GM12878 (cell line): ENCODE results near the gene TBC1D22B. TPM values are rescaled to one million over a fixed set of nuclear protein-coding genes. Genes with fewer than 3 reads are reported as not detected.

Source experiments
- ATAC-seq: fragments of 200-7000 bp; cut with Tn5 transposase; 3 replicates; pipeline ENCODE4 v1.9.1; 2020; ENCODE audit warnings: mild to moderate bottlenecking, moderate library complexity
- BruUV-seq: library from RNA; stranded (reverse); fragments of 400-500 nt; replicated peaks from 2 replicates; lab custom pipeline; 2021; lab: Mats Ljungman, UMichigan
- CTCF ChIA-PET: fragments of 300-600 bp; sonication (Branson Sonifier 250); formaldehyde crosslinking; extraction: SDS; loops from one replicate; lab custom pipeline; 2021; ENCODE audit warnings: inconsistent platforms; lab: Yijun Ruan, JAX
- POLR2A ChIA-PET: fragments of 350-600 bp; formaldehyde crosslinking; extraction: SDS; loops from one replicate; lab custom pipeline; 2021; ENCODE audit warnings: inconsistent platforms; lab: Charles Lee
- RAD21 ChIA-PET: fragments of 300-600 bp; sonication (Branson Sonifier 250); formaldehyde crosslinking; loops from one replicate; lab custom pipeline; 2023; ENCODE audit warnings: antibody characterized with exemption; ENCODE audit not compliant: unreplicated experiment; lab: Charles Lee
- SMC1A ChIA-PET: fragments of 300-600 bp; sonication (Branson Sonifier 250); formaldehyde crosslinking; loops from one replicate; lab custom pipeline; 2023; ENCODE audit not compliant: unreplicated experiment, uncharacterized antibody; lab: Charles Lee
- DNase-seq: peaks from one replicate; pipeline ENCODE4 v3.0.0-alpha.2; 2011; ENCODE audit warnings: low read depth, low spot score
- FAIRE-seq: peaks from 3 replicates; lab custom pipeline; 2011; peaks lifted over from hg19 to GRCh38; lab: Jason Lieb, UNC
- H2AFZ ChIP-seq: 2 replicates; pipeline ENCODE4 v1.6.0; 2011; ENCODE audit warnings: low read depth, low read length, control low read depth; ENCODE audit not compliant: control insufficient read depth
- H3K27ac ChIP-seq: 2 replicates; pipeline ENCODE4 v1.5.1; 2011; ENCODE audit warnings: control low read depth; ENCODE audit not compliant: control insufficient read depth, insufficient read depth
- H3K27me3 ChIP-seq, 2 experiments: replicated peaks in 1 of 2; 2 replicates each; pipeline versions ENCODE4 v1.6.0 to v1.6.1; 2011; ENCODE audit warnings: low read length in 1 of 2; ENCODE audit not compliant: control insufficient read depth in 2 of 2, insufficient read depth in 2 of 2
- H3K36me3 ChIP-seq, 2 experiments: 2 replicates each; pipeline ENCODE4 v1.5.1; 2011; ENCODE audit warnings: low read length in 1 of 2; ENCODE audit not compliant: control insufficient read depth in 2 of 2, insufficient read depth in 2 of 2
- H3K4me1 ChIP-seq: 2 replicates; pipeline ENCODE4 v1.6.1; 2011; ENCODE audit warnings: mild to moderate bottlenecking, low read length, moderate library complexity, mixed read lengths; ENCODE audit not compliant: control insufficient read depth, insufficient read depth
- H3K4me2 ChIP-seq: 2 replicates; pipeline ENCODE4 v1.6.0; 2011; ENCODE audit warnings: control low read depth; ENCODE audit not compliant: control insufficient read depth, insufficient read depth
- H3K4me3 ChIP-seq: fragments of 200-600 bp; sonication (generic); 2 replicates; pipeline ENCODE4 v1.5.1; 2016
- H3K79me2 ChIP-seq: 2 replicates; pipeline ENCODE4 v1.6.0; 2011; ENCODE audit warnings: low read length; ENCODE audit not compliant: control insufficient read depth, insufficient read depth
- H3K9ac ChIP-seq: 2 replicates; pipeline ENCODE4 v1.8.0; 2011; ENCODE audit warnings: low read length, control low read depth, mixed read lengths; ENCODE audit not compliant: control insufficient read depth, insufficient read depth
- H3K9me3 ChIP-seq: replicated peaks from 3 replicates; pipeline ENCODE4 v1.5.1; 2011; ENCODE audit warnings: mild to moderate bottlenecking, low read length; ENCODE audit not compliant: control insufficient read depth, insufficient read depth
- H4K20me1 ChIP-seq: 2 replicates; pipeline ENCODE4 v1.6.0; 2011; ENCODE audit not compliant: control insufficient read depth, insufficient read depth
- CTCF ChIP-seq, 3 experiments: IDR thresholded peaks in 2 of 3; conservative IDR thresholded peaks in 1 of 3; 2 replicates each; pipeline ENCODE4 v1.5.1; 2011; ENCODE audit warnings: low read depth in 3 of 3, low read length in 3 of 3, mild to moderate bottlenecking in 3 of 3, control low read depth in 2 of 3, moderate library complexity in 2 of 3, inconsistent platforms in 1 of 3, mixed read lengths in 1 of 3; ENCODE audit not compliant: control insufficient read depth in 2 of 3, insufficient read depth in 1 of 3; ENCODE audit errors: extremely low read depth in 1 of 3
- KDM1A ChIP-seq: fragments of 200-600 bp; sonication (generic); IDR thresholded peaks from 2 replicates; pipeline ENCODE4 v1.6.1; 2016; ENCODE audit warnings: borderline replicate concordance
- NFYB ChIP-seq: IDR thresholded peaks from 2 replicates; pipeline ENCODE4 v1.6.1; 2011; ENCODE audit warnings: low read depth, mild to moderate bottlenecking, low read length, improper control_type of control experiment, moderate library complexity; ENCODE audit not compliant: insufficient read depth
- RELA ChIP-seq: fragments of 450-650 bp; IDR thresholded peaks from 2 replicates; pipeline ENCODE4 v1.8.0; 2014; ENCODE audit warnings: borderline replicate concordance; ENCODE audit not compliant: partially characterized antibody
- SMAD5 ChIP-seq: IDR thresholded peaks from 2 replicates; pipeline ENCODE4 v1.6.1; 2016; ENCODE audit warnings: antibody characterized with exemption, low read depth
- ZNF207 ChIP-seq: fragments of 450-650 bp; IDR thresholded peaks from 2 replicates; pipeline ENCODE4 v1.6.1; 2014; ENCODE audit warnings: antibody characterized with exemption, mild to moderate bottlenecking, borderline replicate concordance
- WGBS: methylation state at CpG from one replicate; pipeline ENCODE4 v1.1.6; 2016; ENCODE audit warnings: low lambda C conversion rate; ENCODE audit not compliant: insufficient replicate concordance, insufficient coverage; ENCODE audit errors: missing lambda C conversion rate; 5-methylcytosine and 5-hydroxymethylcytosine counted together
- in situ Hi-C: fragments of 300-500 bp; cut with MboI; formaldehyde crosslinking; loops from 9 replicates; pipeline ENCODE4 v1.14.3; 2018; ENCODE audit warnings: mixed read lengths
- intact Hi-C: fragments of 100-400 bp; cut with micrococcal nuclease; formaldehyde crosslinking; loops from one replicate; pipeline ENCODE4 v1.14.2; 2022; ENCODE audit not compliant: unreplicated experiment
- polyA plus RNA-seq, 11 experiments: library from polyadenylated mRNA; depleted of rRNA in 4 of 11; unstranded in 6 of 11; stranded (reverse) in 5 of 11; fragments of >200 nt; fragmentation: Nextera tagmentation in 4 of 11; fragmentation: Illumina TruSeq in 1 of 11; extraction: Ambion mirVana in 4 of 11; extraction: Trizol in 1 of 11; gene quantifications; 1 replicate in 1 of 11; 2 replicates in 10 of 11; pipeline versions ENCODE4 v1.2.1 to v1.2.3, GENCODE V29; 2011 to 2016; ENCODE audit warnings: inconsistent platforms in 2 of 11, missing spikeins in 2 of 11, low read depth in 1 of 11
- total RNA-seq, 4 experiments: library from RNA; depleted of rRNA in 3 of 4; stranded (reverse); fragments of >200 nt in 3 of 4; fragmentation: Illumina TruSeq in 1 of 4; extraction: Trizol in 1 of 4; gene quantifications; 2 replicates each; pipeline versions ENCODE4 v1.2.1 to v1.2.3, GENCODE V29; 2013 to 2021
- TF ChIP-seq, protein P1 (sequence below): fragments of 450-650 bp; IDR thresholded peaks from 2 replicates; pipeline ENCODE4 v1.6.1; 2017; ENCODE audit warnings: borderline replicate concordance
- TF ChIP-seq, protein P2 (sequence below): fragments of 450-650 bp; IDR thresholded peaks from 2 replicates; pipeline ENCODE4 v1.6.1; 2017; ENCODE audit warnings: mild to moderate bottlenecking, low read depth, inconsistent platforms; ENCODE audit not compliant: poor library complexity, severe bottlenecking
- TF ChIP-seq, protein P3 (sequence below): fragments of 450-650 bp; IDR thresholded peaks from 2 replicates; pipeline ENCODE4 v1.6.1; 2017; ENCODE audit warnings: mild to moderate bottlenecking, moderate library complexity

Gene TBC1D22B
- total and polyA plus RNA-seq, 10 of the 15 experiments (the other 5 are each of a cell fraction or from before 2014, with no cell fraction given) = 3.4 to 18.7 (median 14.1) TPM

GRCh38 chr6:37376078-37376743, 118.6 kb downstream of the TBC1D22B start:
- DNase-seq (no peak), FAIRE-seq (no peak), ATAC-seq (no peak)
- Histone ChIP-seq H3K4me2 (no peak overlapping the region), H3K27me3 (no peaks in the 10 kb centered on the region), H3K27ac (no peak overlapping the region), H2AFZ (no peak overlapping the region), H3K4me1 (peaks cover 3% of the 10 kb centered on the region; the same call in 1 of the 2 replicates), H3K79me2 (no peaks in the 10 kb centered on the region)
- CTCF ChIA-PET = interaction anchor here (0.5 kb wide), 1 partner anchor 38 kb away, joined by 3 read pairs; no protein-coding TSS in a partner anchor
- BruUV-seq = no TSS peak
- WGBS = 29% methylated on average over 4 of the region's 4 CpGs
- in situ Hi-C loops = no loop called here
- no peak for TF ChIP-seq NFYB
- no peak for TF ChIP-seq SMAD5
- TF ChIP-seq, protein P1, sequence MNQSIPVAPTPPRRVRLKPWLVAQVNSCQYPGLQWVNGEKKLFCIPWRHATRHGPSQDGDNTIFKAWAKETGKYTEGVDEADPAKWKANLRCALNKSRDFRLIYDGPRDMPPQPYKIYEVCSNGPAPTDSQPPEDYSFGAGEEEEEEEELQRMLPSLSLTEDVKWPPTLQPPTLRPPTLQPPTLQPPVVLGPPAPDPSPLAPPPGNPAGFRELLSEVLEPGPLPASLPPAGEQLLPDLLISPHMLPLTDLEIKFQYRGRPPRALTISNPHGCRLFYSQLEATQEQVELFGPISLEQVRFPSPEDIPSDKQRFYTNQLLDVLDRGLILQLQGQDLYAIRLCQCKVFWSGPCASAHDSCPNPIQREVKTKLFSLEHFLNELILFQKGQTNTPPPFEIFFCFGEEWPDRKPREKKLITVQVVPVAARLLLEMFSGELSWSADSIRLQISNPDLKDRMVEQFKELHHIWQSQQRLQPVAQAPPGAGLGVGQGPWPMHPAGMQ = no peak
- TF ChIP-seq ZNF207 = no peak
- TF ChIP-seq RELA = no peak
- TF ChIP-seq CTCF (IDR thresholded peaks at IDR 0.05 in 2 of 3, conservative IDR thresholded peaks at IDR 0.05 in 1 of 3; ENCODE audit: control insufficient read depth in 2 of 3, extremely low read depth in 1 of 3, insufficient read depth in 1 of 3, low read depth in 3 of 3, low read length in 3 of 3) = no peak
- TF ChIP-seq KDM1A = no peak
- TF ChIP-seq, protein P2, sequence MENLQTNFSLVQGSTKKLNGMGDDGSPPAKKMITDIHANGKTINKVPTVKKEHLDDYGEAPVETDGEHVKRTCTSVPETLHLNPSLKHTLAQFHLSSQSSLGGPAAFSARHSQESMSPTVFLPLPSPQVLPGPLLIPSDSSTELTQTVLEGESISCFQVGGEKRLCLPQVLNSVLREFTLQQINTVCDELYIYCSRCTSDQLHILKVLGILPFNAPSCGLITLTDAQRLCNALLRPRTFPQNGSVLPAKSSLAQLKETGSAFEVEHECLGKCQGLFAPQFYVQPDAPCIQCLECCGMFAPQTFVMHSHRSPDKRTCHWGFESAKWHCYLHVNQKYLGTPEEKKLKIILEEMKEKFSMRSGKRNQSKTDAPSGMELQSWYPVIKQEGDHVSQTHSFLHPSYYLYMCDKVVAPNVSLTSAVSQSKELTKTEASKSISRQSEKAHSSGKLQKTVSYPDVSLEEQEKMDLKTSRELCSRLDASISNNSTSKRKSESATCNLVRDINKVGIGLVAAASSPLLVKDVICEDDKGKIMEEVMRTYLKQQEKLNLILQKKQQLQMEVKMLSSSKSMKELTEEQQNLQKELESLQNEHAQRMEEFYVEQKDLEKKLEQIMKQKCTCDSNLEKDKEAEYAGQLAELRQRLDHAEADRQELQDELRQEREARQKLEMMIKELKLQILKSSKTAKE = no peak
- TF ChIP-seq, protein P3, sequence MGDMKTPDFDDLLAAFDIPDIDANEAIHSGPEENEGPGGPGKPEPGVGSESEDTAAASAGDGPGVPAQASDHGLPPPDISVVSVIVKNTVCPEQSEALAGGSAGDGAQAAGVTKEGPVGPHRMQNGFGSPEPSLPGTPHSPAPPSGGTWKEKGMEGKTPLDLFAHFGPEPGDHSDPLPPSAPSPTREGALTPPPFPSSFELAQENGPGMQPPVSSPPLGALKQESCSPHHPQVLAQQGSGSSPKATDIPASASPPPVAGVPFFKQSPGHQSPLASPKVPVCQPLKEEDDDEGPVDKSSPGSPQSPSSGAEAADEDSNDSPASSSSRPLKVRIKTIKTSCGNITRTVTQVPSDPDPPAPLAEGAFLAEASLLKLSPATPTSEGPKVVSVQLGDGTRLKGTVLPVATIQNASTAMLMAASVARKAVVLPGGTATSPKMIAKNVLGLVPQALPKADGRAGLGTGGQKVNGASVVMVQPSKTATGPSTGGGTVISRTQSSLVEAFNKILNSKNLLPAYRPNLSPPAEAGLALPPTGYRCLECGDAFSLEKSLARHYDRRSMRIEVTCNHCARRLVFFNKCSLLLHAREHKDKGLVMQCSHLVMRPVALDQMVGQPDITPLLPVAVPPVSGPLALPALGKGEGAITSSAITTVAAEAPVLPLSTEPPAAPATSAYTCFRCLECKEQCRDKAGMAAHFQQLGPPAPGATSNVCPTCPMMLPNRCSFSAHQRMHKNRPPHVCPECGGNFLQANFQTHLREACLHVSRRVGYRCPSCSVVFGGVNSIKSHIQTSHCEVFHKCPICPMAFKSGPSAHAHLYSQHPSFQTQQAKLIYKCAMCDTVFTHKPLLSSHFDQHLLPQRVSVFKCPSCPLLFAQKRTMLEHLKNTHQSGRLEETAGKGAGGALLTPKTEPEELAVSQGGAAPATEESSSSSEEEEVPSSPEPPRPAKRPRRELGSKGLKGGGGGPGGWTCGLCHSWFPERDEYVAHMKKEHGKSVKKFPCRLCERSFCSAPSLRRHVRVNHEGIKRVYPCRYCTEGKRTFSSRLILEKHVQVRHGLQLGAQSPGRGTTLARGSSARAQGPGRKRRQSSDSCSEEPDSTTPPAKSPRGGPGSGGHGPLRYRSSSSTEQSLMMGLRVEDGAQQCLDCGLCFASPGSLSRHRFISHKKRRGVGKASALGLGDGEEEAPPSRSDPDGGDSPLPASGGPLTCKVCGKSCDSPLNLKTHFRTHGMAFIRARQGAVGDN = no peak
- TF ChIP-seq, all 136 proteins: peak for 0
- Histone ChIP-seq H3K4me3 (no peak overlapping the region), H3K9ac (no peak overlapping the region), H4K20me1 (no peaks in the 10 kb centered on the region), H3K36me3 (peaks cover 7 to 27% of the 10 kb centered on the region in 2 experiments), H3K9me3 (no peaks in the 10 kb centered on the region)
- intact Hi-C loops = no loop called here
- RAD21 ChIA-PET = interaction anchor here (1.1 kb wide), 1 partner anchor 51 kb away, joined by 4 read pairs; no protein-coding TSS in a partner anchor
- SMC1A ChIA-PET = interaction anchor here (1.1 kb wide), 1 partner anchor 14 kb away, joined by 3 read pairs; no protein-coding TSS in a partner anchor
- POLR2A ChIA-PET = interaction anchor here (0.6 kb wide), 2 partner anchors 45 to 1038 kb away, joined by 3 to 4 read pairs; no protein-coding TSS in a partner anchor
